T-helper 9 cell (primary cell): ENCODE measurements around the gene MAP3K15.

Experiments
- DNase-seq: peaks from one replicate; pipeline ENCODE4 v3.0.0-alpha.2; 2020

Gene MAP3K15

DNA sequence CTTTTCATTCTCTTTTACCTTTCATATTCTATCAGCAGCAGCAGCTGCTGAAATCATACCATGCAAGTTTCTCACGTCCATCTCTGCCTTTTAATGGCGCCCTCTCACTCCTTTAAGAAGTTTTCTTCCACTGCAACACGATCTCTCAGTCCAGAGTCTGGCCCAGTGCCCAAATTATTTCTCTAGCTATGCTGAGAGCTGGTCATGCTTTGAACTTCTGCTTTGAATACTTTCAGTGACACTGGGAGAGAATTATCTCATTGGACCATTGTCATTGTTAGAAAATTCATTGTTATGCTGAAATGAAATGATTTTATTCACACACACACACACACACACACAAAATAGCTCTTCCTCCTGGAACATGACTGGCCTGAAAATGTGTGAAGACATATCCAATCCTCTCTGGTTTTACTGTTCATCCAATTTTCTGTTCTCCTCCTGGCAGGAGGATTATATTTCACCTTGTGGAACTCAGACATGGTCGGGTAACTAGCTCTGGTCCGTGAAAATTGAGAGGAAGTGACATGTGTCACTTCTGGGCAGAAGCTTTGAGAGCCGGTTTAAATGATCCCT, 172.9 kb downstream of the MAP3K15 start:
- no peak for DNase-seq

- no peak for DNase-seq
Measured at GRCh38 chrX:19334945-19335626, 180.2 kb downstream of the MAP3K15 start.

DNA sequence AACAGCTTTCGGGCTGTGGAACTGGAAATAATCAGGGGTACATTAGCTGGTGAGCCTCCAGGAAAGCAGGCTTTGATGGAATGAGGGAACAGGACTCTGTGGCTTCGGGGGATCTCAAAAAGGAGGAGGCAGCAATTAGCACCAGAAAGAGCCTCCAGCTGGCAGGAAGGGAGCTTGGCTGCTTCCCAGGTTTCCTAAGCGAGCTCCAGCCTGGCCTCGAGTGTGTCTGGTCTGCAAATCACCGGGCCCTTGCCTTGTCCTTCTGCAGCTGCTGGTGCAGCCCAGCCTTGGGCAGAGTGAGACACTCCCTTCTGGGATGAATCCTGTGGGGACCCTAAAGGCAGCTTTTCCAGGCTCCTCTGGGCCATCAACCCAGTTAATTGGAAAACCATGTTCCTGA, 182.3 kb downstream of the MAP3K15 start:
- no peak for DNase-seq

DNA sequence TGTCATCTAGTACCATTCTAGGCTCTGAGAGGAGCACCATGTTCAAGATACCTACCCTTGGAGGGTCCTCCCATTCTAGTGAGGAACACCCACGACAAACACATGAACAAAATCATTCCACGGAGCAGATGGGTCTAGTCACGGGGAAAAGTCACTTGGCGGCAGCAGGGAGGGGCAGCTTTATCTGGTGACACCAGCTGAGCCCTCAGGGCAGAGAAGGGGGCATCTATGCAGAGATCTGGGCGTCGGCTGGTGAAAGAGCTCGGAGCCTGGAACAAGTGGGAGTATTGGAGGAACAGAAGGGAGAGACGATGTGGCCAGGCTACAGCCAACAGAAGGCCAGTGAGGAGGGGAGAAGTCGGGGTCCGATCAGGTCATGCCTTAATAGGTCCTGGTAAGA, 183.5 kb downstream of the MAP3K15 start:
- no peak for DNase-seq

- DNase-seq: no peak
Measured at GRCh38 chrX:19326567-19326966, 188.7 kb downstream of the MAP3K15 start.
